ENCODE data around the gene APOL3. TPM values are rescaled to one million over a fixed set of nuclear protein-coding genes. Genes with fewer than 3 reads are reported as not detected.

APOL3 gene
- total RNA-seq, 1 experiment from 2014 or later, result 3.2 TPM

DNA sequence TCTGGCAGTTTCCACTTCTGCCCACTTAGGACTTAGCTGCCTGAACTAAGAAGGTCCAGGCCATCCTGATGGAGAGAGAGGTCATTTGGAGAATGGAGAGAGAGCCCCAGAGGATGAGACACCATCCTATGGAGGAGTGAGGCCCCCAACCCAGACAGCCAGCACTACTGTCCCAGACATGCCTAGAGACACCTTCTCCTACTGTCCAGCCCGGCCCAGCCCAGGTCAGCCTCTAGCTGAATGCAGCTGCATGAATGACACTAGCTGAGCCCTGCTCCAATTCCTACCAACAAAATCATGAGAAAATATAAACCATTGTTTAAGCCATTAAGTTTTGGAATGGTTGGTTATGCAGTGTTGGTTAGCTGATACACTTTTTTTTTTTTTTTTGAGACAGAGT, 47.4 kb downstream of the APOL3 start:
- no TSS peak for BruUV-seq (replicated peaks)
- no peak for TF ChIP-seq POLR2AphosphoS5 (IDR thresholded peaks at IDR 0.05; ENCODE audit: low read depth, low read length)
- TF ChIP-seq TCF7L2 (IDR thresholded peaks at IDR 0.05; ENCODE audit: low read depth, low read length), result no peak
- no peak for TF ChIP-seq SIN3A (IDR thresholded peaks at IDR 0.05; ENCODE audit: borderline replicate concordance, insufficient read depth, low read depth, low read length)
- no peak for TF ChIP-seq CTCF (IDR thresholded peaks at IDR 0.05)
- Histone ChIP-seq H3K27me3 (ENCODE audit: control insufficient read depth, insufficient read depth, low read length) (no peaks in the 10 kb centered on the region), H3K27ac (ENCODE audit: low read length) (no peak overlapping the region), H3K4me3 (ENCODE audit: low read depth in 2 of 2, low read length in 2 of 2) (no peak overlapping the region), H3K4me1 (ENCODE audit: control insufficient read depth, insufficient read depth, low read length) (no peaks in the 10 kb centered on the region), H3K9me3 (ENCODE audit: control insufficient read depth, insufficient read depth, low read depth, low read length) (no peaks in the 10 kb centered on the region), H3K36me3 (ENCODE audit: control insufficient read depth, insufficient read depth, low read length) (no peaks in the 10 kb centered on the region)
- DNase-seq (ENCODE audit: low read depth, low spot score) (no peak), ATAC-seq (no peak)
- intact Hi-C loops (cut with micrococcal nuclease; ENCODE audit: unreplicated experiment) (no loop called here), in situ Hi-C loops (cut with HindIII; ENCODE audit: low pct_unique_long_range_greater_than_20kb, low sequenced_read_pairs) (no loop called here)
- CTCF ChIA-PET, result no interaction called here
- POLR2A ChIA-PET, result no interaction called here

DNA sequence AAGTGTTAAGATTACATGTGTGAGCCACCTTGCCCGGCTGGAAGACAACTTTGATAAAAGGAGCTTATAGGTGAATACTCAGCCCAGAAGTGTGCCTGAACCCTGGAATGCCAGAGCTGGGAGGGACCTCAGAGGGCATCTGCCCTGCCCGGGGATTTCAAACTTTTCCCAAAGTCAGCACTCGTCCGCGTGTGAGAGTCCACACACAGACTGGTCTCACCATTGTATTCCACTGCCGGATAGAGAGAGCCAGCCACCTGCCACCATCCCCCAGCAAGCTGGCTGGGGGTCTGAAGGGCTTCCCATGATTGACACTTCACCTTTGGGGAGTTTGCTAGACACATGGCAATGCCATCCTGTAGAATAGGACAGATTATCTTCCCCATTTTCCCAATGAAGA, 49.2 kb downstream of the APOL3 start:
- no TSS peak for BruUV-seq (replicated peaks)
- POLR2A ChIA-PET, result no interaction called here
- CTCF ChIA-PET, result no interaction called here
- Histone ChIP-seq H3K4me3 (ENCODE audit: low read depth in 2 of 2, low read length in 2 of 2) (no peak overlapping the region), H3K9me3 (ENCODE audit: control insufficient read depth, insufficient read depth, low read depth, low read length) (no peaks in the 10 kb centered on the region), H3K4me1 (ENCODE audit: control insufficient read depth, insufficient read depth, low read length) (no peaks in the 10 kb centered on the region), H3K27ac (ENCODE audit: low read length) (no peak overlapping the region), H3K27me3 (ENCODE audit: control insufficient read depth, insufficient read depth, low read length) (no peaks in the 10 kb centered on the region), H3K36me3 (ENCODE audit: control insufficient read depth, insufficient read depth, low read length) (no peaks in the 10 kb centered on the region)
- intact Hi-C loops (cut with micrococcal nuclease; ENCODE audit: unreplicated experiment), result no loop called here
- DNase-seq (ENCODE audit: low read depth, low spot score) (no peak), ATAC-seq (no peak)
- in situ Hi-C loops (cut with HindIII; ENCODE audit: low pct_unique_long_range_greater_than_20kb, low sequenced_read_pairs), result no loop called here
- TF ChIP-seq TCF7L2 (IDR thresholded peaks at IDR 0.05; ENCODE audit: low read depth, low read length) (no peak), POLR2AphosphoS5 (IDR thresholded peaks at IDR 0.05; ENCODE audit: low read depth, low read length) (no peak), CTCF (IDR thresholded peaks at IDR 0.05) (no peak), SIN3A (IDR thresholded peaks at IDR 0.05; ENCODE audit: borderline replicate concordance, insufficient read depth, low read depth, low read length) (no peak)
- TF ChIP-seq, protein P1, sequence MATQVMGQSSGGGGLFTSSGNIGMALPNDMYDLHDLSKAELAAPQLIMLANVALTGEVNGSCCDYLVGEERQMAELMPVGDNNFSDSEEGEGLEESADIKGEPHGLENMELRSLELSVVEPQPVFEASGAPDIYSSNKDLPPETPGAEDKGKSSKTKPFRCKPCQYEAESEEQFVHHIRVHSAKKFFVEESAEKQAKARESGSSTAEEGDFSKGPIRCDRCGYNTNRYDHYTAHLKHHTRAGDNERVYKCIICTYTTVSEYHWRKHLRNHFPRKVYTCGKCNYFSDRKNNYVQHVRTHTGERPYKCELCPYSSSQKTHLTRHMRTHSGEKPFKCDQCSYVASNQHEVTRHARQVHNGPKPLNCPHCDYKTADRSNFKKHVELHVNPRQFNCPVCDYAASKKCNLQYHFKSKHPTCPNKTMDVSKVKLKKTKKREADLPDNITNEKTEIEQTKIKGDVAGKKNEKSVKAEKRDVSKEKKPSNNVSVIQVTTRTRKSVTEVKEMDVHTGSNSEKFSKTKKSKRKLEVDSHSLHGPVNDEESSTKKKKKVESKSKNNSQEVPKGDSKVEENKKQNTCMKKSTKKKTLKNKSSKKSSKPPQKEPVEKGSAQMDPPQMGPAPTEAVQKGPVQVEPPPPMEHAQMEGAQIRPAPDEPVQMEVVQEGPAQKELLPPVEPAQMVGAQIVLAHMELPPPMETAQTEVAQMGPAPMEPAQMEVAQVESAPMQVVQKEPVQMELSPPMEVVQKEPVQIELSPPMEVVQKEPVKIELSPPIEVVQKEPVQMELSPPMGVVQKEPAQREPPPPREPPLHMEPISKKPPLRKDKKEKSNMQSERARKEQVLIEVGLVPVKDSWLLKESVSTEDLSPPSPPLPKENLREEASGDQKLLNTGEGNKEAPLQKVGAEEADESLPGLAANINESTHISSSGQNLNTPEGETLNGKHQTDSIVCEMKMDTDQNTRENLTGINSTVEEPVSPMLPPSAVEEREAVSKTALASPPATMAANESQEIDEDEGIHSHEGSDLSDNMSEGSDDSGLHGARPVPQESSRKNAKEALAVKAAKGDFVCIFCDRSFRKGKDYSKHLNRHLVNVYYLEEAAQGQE (IDR thresholded peaks at IDR 0.05; ENCODE audit: insufficient read depth in 1 of 2, low read depth in 2 of 2, low read length in 1 of 2), result no peak
